HG03097 (cell line): ENCODE data around the gene BCO1.

ENCODE experiments used
- ATAC-seq: cut with Tn5 transposase; IDR thresholded peaks from one replicate; pipeline ENCODE4 v1.9.1; 2021; ENCODE audit not compliant: unreplicated experiment, low FRiP score

The BCO1 gene

DNA sequence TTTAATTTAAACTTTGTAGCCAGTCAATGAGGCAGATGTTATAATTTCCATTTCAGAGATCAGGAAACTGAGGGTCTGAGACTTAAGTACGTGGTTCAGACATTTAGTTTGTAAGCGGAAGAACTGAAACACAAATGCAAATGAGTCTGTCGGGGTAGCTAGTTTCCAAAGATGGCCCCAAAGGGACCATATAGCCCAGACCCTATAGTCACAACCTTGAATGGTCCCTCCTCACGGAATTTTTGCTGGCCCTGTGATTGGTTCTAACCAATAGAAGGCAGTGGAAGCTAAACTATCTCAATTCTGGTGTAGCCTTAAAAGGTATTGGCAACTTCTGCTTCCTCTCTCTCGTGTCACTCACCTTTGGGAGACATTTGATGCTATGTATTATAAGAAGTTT lies 7.5 kb upstream of the BCO1 start:
- no peak for ATAC-seq

DNA sequence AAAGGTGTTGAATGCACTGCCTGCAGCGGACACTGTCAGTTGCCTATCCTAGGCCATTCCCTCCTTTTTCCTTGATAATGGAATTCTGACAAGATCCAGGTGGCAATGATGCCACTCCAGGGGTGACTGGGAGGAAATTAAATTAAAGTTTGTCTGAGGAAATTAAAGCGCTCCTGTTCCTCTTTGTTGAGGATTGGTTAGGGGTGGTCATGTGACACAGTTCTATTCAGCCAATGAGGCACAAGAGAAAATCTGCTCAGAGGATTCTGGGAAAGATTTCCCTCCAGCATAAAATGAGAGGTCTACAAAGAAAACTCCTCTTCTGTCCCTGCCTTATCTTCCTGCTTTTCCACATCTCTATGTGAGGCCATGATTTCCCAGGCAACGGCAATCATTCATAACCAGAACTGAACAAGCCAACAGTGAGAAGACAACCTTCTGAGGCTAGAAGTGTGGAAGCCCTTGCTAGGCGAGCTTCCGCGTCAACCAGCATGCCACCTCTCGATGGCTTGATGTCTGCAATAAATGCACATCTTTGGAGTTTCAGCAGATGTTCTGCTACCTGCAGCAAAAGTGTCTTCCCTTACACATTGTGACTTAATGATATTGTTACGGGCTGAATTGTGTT lies 5.6 kb upstream of the BCO1 start:
- no peak for ATAC-seq

DNA sequence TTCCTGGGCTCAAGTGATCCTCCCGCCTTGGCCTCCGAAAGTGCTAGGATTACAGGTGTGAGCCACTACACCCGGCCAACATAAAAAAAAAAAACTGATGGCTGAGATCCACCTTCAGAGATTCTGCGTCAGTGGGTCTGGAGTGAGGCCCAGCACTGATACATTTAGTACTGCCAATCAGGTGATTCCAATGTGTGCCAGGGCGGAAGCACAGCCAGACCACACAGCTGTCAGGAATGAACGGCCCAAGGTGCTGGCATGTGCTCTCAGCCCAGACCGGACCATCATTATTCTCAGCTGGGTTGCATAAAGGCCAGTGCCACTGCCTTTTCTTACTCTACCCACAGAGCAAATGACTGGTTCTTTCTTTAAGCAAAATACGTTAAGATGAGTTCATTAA lies 1.2 kb upstream of the BCO1 start:
- no peak for ATAC-seq

DNA sequence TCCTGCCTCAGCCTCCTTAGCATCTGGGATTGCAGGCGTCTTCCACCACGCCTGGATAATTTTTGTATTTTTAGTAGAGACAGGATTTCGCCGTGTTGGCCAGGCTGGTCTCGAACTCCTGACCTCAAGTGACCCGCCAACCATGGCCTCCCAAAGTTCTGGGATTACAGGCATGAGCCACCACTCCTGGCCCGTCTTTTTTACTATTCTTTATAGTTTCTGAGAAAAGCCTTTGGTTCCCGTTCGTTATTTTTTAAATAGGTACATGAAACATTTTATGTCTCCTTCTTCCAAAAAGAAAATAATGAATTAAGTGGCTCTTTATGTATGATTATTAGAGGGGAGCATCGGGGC lies 570 bp upstream of the BCO1 start:
- no peak for ATAC-seq

- no peak for ATAC-seq
Observed at GRCh38 chr16:81239367-81240121, 1.1 kb downstream of the BCO1 start.

- no peak for ATAC-seq
Observed at GRCh38 chr16:81241706-81242105, 3.2 kb downstream of the BCO1 start.

DNA sequence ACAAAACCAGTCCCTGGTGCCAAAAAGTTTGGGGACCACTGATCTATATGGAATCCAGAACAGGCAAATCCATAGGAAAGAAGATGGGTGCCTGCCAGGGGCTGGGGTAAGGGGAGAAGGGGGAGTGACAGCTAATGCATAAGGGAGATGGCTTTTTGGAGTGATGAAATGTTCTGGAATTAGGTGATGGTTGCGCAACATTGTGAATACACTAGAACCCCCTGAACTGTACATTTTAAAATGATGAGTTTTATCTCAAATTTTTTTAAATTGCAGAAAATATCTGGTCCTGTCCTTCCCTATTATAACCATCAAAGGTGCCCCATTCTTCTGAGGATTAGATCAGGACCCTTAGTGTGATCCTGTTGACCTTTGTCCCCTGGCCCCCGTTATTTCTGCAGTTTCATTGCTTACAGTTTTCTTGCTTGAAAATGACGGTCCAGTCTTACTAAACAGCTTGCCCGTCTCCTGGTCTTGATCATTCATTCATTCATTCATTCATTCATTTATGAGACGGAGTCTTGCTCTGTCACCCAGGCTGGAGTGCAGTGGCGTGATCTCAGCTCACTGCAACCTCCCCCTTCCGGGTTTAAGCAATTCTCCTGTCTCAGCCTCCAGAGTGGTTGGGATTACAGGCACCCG lies 4.6 kb downstream of the BCO1 start:
- no peak for ATAC-seq

DNA sequence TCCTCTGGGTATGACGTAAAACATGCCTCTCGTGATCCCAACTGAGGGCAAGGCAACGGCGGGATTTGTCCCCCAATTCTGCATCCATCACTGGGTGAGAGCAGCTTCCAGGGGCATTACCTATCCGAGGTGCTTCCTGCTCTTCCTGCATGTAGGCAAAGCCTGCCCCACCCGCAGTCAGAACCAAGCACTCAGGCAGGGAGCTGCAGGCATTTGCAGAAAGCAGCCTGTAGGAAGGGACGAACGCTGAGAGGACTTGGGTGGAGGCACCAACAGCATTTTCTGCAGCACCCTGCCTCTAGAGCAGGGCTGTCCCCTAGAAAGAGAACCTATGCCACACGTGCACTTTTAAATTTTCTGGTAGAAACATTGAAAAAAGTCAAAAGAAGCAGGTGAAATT lies 5.5 kb downstream of the BCO1 start:
- no peak for ATAC-seq

GRCh38 chr16:81251871-81252270 lies 13.4 kb downstream of the BCO1 start:
- ATAC-seq = no peak

GRCh38 chr16:81253141-81253540 lies 14.7 kb downstream of the BCO1 start:
- ATAC-seq = no peak

GRCh38 chr16:81254922-81255526 lies 16.5 kb downstream of the BCO1 start:
- no peak for ATAC-seq

GRCh38 chr16:81259916-81260315 lies 21.4 kb downstream of the BCO1 start:
- no peak for ATAC-seq

GRCh38 chr16:81261049-81261648 lies 22.7 kb downstream of the BCO1 start:
- no peak for ATAC-seq

- ATAC-seq = no peak
Observed at GRCh38 chr16:81263470-81264220, 25.2 kb downstream of the BCO1 start.

GRCh38 chr16:81264386-81264785 lies 25.9 kb downstream of the BCO1 start:
- no peak for ATAC-seq

DNA sequence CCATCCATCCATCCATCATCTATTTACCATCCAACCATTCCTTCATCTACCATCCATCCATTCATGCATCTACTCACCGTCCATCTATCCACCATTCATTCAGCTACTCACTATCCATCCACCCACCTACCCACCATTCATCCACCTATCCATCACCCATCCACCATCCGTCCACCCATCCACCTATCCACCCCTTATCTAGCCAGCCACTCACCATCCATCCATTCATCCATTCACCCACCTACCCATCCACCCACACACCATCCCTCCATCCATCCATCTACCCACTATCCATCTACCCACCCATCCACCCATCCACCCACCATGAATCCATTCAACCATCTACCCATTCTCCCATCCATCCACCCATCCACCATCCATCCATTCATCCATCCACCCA lies 26.6 kb downstream of the BCO1 start:
- no peak for ATAC-seq

GRCh38 chr16:81265658-81266451 lies 27.4 kb downstream of the BCO1 start:
- no peak for ATAC-seq

DNA sequence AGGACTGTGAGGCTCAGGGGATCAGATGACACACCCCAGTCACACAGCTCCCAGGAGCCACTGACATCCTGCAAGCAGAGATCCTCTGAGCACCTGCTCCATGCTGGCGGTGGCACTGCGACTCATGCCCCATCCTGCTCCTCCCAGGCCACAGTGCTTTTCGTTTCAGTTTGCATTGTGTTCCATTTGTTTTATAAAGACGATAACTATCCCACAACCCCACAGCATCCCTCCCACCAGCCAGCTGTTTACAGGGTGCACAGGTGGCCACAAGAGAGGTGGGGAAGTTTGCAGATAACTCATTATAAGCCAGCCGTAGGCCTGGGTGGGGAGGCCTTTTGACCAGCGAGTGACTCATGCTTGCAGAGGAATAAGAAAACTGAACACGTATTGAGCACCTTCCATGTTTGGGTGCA lies 28.2 kb downstream of the BCO1 start:
- no peak for ATAC-seq

DNA sequence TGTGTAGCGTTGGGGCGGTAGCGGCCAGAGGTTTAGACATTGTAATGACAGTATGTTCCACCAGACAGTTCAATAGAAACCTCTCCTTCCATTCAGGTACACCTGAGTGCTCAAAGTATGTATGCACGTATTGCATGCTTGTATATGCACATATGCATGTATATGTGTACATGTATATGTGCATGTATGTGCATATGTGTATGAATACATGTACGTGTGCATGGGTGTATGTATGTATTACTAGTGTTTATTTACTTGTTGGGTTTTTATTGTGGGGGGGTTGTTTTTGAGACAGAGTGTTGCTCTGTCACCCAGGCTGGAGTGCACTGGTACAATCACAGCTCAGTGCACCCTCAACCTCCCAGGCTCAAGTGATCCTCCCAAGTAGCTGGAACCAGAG lies 30.0 kb downstream of the BCO1 start:
- no peak for ATAC-seq
